ENCODE data around the gene UAP1L1.
A peak's percentile ranks its signal among the peaks of the same experiment; 100 is the strongest.

UAP1L1 gene

GRCh38 chr9:137077758-137078693 is 709 bp downstream of the UAP1L1 start:
- DNase-seq (ENCODE audit: low read depth, low spot score): no peak
- CTCF ChIA-PET: interaction anchor here (0.7 to 17.0 kb wide), 4 partner anchors 9 to 31 kb away, joined by 3 to 208 read pairs (median 6); partner anchors contain the start of genes MAN1B1, NPDC1 and SAPCD2
- H3K4me3 ChIP-seq (ENCODE audit: low read depth, low read length): peak overlapping the region; percentile 68
- no peak for TF ChIP-seq CTCF (IDR thresholded peaks at IDR 0.05; ENCODE audit: insufficient read depth, low read length, missing control alignments)
- POLR2A ChIA-PET: interaction anchor here (2.7 kb wide), 1 partner anchor 8 kb away, joined by 16 read pairs; the partner anchor contains the start of gene MAN1B1

GRCh38 chr9:137078701-137079400 is 1.5 kb downstream of the UAP1L1 start:
- peak overlapping the region; percentile 68 for H3K4me3 ChIP-seq (ENCODE audit: low read depth, low read length)
- no peak for DNase-seq (ENCODE audit: low read depth, low spot score)
- CTCF ChIA-PET: interaction anchor here (2.2 to 17.0 kb wide), 3 partner anchors 11 to 32 kb away, joined by 10 to 208 read pairs (median 10); partner anchors contain the start of genes NPDC1 and SAPCD2
- POLR2A ChIA-PET: interaction anchor here (2.7 kb wide), 1 partner anchor 7 kb away, joined by 16 read pairs; the partner anchor contains the start of gene MAN1B1
- TF ChIP-seq CTCF (IDR thresholded peaks at IDR 0.05; ENCODE audit: insufficient read depth, low read length, missing control alignments): no peak

GRCh38 chr9:137079401-137079787 is 2.1 kb downstream of the UAP1L1 start:
- POLR2A ChIA-PET: no interaction called here
- DNase-seq (ENCODE audit: low read depth, low spot score): no peak
- no peak for TF ChIP-seq CTCF (IDR thresholded peaks at IDR 0.05; ENCODE audit: insufficient read depth, low read length, missing control alignments)
- CTCF ChIA-PET: interaction anchor here (0.6 to 17.0 kb wide), 4 partner anchors 11 to 45 kb away, joined by 3 to 208 read pairs (median 6); partner anchors contain the start of gene SAPCD2
- H3K4me3 ChIP-seq (ENCODE audit: low read depth, low read length): no peak overlapping the region

- POLR2A ChIA-PET: no interaction called here
- DNase-seq (ENCODE audit: low read depth, low spot score): no peak
- CTCF ChIA-PET: interaction anchor here (1.6 to 17.0 kb wide), 3 partner anchors 12 to 45 kb away, joined by 4 to 208 read pairs (median 10); partner anchors contain the start of gene SAPCD2
- H3K4me3 ChIP-seq (ENCODE audit: low read depth, low read length): no peak overlapping the region
- no peak for TF ChIP-seq CTCF (IDR thresholded peaks at IDR 0.05; ENCODE audit: insufficient read depth, low read length, missing control alignments)
These were observed 3.2 kb downstream of the UAP1L1 start for GRCh38 chr9:137080260-137081122.

GRCh38 chr9:137082222-137082924 is 5.1 kb downstream of the UAP1L1 start:
- no peak for TF ChIP-seq CTCF (IDR thresholded peaks at IDR 0.05; ENCODE audit: insufficient read depth, low read length, missing control alignments)
- DNase-seq (ENCODE audit: low read depth, low spot score): no peak
- H3K4me3 ChIP-seq (ENCODE audit: low read depth, low read length): no peak overlapping the region
- CTCF ChIA-PET: interaction anchor here (0.8 to 17.0 kb wide), 10 partner anchors 14 to 148 kb away, joined by 3 to 208 read pairs (median 4); partner anchors contain the start of genes NPDC1, SAPCD2 and SLC34A3
- POLR2A ChIA-PET: interaction anchor here (1.0 to 1.8 kb wide), 2 partner anchors 158 to 159 kb away, joined by 3 to 8 read pairs; partner anchors contain the start of gene TUBB4B

Measured in AG04449 (cell line).